Myocyte (in vitro differentiated cells): ENCODE results near the gene SASH1. TPM values are rescaled to one million over a fixed set of nuclear protein-coding genes. Genes with fewer than 3 reads are reported as not detected.
A peak's percentile ranks its signal among the peaks of the same experiment; 100 is the strongest.

Experiments
- DNase-seq: peaks from one replicate; pipeline ENCODE4 v3.0.0-alpha.2; 2012; ENCODE audit warnings: low read depth
- total RNA-seq: library from RNA; depleted of rRNA; stranded (reverse); fragments of >200 nt; gene quantifications from 2 replicates; pipeline ENCODE4 v1.2.3, GENCODE V29; 2014

SASH1 gene
- total RNA-seq, 1 donor from 2014 or later: 39.4 TPM

DNA sequence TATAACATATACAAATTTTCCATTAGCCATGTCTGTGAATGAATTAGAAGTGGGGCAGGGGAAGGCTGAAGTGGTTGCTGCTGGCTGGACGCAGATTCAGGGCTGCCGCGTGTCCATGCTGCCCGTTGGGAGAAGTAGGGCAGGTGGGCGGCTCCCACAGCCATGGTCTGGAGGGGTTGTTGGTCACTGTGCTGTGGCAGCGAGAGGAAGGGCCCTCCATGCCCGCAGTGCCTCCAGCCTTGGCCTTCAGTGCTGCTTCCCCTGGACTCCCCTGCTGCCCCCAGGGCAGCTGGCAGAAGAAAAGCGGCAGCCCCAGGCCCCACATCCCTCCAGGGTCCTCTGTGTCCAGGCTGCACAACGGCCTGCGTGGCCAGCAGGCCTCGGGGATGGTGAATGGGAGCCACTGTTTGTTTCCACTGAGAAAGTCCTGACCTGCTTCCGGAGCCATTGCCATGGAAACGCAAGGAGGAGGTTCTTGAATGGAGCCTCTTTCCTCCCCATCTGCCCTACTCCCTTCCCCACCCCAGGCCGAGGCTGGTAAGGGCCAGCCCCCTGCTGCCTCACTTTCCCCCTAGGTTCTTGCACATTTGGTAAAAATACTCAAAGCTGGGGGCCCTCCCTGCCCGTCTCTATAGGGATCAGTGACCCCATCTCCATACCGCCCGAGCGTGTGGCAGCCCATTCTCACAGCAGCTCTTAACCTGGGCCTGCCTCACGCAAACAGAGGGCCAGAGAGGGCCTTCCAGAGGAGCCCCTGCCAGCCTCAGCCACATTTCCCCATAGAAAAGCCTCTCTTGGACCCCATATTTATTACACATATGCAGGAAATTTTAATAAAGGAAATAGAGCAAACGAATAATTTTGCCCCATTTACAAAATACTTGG is 113.3 kb downstream of the SASH1 start:
- no peak for DNase-seq

DNA sequence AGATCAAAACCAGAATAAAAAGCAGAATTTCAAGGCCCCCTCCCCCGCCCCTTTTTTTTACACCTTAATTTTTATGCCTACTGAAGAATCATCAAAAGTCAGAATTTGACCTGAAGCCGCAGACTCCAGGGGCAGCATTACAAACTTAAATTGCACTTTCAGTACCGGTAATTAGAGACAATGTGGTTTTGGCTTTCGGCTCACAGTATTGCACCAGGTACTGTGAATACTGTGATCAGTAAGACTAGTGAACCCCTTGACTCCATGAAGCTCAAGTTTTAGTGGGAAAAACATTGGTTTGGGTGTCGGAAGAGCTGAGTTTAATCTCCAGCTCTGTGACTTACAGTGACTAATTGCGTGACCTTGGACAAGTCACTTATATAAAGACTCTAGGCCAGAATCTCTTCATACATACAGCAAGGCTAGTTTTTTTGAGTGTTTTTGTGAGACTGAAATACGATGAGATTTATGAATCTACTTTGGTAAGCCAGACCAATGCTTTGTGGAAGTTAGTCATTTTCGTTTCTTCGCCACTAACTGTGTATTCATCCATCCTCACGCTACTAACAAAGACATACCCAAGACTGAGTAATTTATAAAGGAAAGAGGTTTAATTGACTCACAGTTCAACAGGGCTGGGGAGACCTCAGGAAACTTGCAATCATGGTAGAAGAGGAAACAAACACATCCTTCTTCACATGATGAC is 114.7 kb downstream of the SASH1 start:
- no peak for DNase-seq

DNA sequence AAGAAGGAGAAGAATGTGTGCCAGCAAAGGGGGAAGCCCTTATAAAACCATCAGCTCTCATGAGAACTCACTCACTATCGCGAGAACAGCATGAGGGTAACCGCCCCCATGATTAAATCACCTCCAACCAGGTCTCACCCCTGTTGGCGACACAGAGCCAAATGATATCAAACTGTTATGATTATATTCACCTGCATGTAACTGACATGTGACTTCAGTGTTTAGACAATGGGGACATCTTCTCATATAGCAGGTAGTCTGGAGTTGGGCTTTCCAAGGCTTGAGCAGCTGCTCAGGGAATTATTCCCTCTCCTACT is 115.2 kb downstream of the SASH1 start:
- DNase-seq: no peak

DNA sequence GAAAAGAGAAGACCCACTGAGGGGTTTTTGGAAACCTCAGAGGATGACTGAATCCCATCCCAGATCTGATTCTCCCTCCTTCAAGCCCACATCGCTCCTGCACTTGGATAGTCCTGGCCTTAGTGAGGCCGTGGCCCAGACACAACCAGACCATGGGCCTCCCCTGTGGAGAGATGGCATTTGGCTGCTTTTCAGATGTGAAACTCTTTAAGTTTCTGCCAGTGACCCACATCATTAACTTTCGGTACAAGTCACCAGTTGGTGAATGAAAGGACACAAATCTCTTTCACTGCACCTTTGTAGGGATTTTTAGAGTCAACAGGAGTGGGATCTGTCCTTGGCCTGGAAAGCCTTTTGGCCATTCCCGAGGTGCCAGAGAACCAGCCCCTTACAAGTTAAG is 116.6 kb downstream of the SASH1 start:
- no peak for DNase-seq

DNA sequence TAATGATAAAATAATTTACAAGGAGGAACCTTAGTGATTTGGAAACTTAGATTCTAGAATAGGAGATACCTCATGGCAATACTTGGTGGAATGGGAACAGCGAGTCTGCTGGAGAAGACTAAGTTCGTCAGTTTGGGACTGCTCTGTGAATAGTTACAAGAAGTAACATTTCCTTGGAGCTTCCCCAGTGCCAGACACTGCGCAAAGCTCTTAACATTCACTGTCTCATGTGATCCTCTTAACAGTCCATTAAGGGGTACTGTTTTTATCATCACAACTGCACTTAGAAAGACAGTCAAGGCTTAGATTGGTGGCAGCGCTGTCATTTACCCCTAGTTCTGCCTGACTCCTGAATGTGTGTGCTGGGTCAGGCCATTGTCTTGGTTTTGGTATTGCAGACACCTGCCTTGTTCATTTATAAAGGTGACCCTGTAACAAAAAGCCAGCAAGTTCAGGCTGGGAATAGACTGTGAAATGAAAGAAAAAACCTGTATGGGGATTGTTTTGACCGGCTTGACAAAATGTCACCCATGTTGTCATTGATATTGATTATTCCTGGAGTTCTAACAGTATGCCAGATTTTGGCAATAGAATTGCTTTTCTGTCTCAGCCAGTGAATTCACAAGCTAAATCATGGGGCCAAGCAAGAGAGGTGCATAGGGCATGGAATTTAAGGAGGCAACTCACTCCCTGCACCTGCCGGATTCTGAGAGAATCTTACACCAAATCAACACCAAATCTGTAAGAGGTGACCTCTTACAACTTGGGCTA is 118.4 kb downstream of the SASH1 start:
- no peak for DNase-seq

DNA sequence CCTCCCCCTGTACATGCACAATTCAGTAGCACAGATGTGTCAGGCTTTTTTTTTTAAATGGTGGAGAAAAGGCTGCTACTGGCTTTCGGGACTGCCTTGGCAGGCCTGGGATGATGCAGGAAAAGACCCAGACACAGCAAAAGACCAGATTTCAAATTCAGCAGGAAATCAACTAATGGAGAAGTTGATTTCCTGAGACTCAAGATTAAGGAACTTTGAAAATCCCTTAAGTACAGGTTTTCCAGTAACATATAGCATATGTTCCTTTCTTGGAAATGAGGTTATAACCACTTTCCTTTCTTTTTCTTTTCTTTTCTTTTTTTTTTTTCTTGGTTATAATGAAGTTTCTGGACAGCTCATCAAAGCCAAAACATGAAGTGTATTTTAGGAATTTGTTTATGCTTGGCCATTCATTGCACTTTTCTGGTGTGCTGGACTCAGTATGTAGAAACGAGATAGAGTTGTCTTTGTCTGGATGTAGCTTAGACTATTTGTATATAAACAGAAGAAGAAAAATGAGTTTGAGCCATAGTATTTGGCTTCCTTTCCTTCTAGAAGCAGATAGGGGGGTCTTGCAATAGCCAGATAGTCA is 119.4 kb downstream of the SASH1 start:
- DNase-seq: no peak

DNA sequence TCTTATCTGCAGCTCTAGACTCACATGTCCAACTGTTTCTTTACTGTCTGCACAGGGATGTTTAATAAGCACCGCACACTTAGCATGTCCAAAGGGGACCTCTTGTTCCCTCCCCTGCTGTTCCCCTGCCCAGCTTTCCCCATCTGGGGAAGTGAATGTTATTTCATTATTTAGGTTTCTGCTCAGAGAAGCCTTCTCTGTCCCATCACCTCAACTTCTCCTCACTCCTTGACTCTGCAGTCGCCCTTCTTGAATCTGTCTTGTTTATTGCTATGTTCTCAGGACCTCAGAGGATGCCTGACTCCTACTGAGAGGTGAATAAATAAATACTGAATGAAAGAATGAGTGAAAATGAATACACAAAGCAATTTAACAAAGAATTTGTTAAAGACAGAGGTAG is 121.0 kb downstream of the SASH1 start:
- no peak for DNase-seq

DNA sequence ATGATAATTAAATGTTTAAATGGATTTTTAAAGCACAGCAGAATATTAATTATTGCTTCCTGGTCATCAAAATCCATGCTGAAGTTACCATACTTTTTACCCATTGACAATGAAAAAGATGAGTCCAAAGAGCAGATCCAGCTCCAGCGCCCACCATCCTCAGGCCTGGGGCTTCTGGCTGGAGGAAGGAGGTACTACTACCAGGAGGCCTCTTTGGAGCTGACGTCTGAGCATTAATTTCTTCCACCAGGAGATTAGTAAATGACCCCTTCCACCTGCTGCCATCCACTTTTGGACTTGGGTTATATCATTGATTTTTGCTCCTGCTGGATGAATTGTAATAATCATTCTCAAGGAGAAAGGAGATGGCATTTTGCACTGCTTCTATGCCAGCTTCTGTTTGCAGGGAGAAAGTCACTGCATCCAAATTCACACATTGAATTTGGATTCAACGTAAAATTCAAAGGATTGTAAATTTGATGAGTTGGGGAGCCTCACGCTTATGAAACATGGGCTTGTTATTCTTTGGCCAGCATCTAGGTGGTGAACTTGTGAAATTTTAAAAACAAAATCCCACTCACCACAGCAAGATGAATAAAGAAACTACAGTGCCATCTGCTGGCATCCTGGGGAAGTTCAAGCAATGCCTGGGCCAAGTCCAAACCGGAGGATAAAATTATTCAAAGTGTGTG is 121.8 kb downstream of the SASH1 start:
- DNase-seq: peak; percentile 84

DNA sequence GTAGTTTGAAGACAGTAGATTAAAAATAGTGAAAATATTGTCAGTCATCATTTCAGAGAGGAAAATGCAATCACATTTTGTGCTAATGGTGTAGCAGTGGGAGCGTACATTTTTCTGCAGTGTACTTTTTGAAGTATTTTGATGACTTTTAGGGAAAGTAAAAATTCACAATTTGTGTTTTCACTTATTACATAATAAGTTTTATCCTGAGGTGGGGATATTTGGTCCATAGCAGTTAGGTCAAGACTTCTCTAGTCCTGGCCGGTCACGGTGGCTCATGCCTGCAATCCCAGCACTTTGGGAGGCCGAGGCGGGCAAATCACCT is 122.3 kb downstream of the SASH1 start:
- DNase-seq: no peak

DNA sequence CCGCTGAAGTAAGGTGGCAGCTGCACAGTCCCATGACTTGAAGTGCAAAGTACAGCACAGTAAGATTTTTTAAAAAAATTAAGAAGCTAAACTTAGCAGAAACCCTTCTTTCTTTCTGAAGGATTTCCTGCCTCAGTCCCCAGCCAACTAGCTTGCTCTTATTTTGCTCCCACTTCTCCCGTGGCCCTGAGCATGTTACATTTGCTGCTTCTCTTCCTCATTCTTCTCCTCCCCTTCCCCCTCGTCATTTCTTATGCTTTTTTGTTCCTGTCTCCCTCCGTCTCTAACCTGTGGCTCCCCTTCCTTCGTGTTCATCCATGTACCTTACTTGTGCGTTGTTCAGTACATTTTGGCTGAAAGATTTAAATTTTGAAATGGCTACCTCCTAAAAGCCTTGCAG is 123.0 kb downstream of the SASH1 start:
- DNase-seq: no peak

DNA sequence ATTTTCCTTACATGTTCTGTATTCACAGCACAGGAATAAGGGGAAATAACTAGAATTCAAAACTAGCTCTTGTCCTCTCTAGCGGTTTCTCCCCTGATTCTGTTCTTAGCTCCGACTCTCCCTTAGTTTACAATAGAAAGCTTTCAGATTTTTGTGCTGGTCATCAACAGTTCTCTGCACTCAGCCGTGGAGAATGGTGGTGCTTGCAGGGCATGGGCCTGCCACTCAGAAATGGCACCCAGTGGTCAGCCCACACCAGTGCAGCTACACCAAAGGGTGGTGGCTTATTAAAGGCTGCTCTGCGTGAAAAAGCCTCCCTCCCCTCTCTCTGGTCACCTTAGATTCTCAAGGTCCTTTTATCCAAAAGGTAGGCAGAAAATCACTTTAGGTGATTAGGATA is 123.5 kb downstream of the SASH1 start:
- no peak for DNase-seq

DNA sequence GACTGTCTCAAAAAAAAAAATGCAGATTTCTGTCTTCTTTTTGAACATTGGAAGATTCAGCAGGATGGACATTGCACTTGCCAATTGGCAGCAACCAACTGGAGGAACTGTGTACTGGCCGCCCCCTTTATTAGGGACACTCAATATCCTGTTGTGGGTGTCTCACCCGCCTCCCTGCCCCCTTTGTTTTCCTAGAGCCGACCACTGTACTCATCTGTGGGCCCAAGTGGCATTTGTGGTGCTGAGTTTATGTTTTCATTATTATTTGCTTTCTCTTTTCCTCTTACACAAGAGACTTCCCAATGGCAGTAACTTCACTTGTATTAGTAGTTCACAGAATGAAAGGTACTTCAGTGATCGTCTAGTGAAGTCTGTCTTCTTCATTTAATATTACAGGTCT is 125.3 kb downstream of the SASH1 start:
- DNase-seq: no peak

DNA sequence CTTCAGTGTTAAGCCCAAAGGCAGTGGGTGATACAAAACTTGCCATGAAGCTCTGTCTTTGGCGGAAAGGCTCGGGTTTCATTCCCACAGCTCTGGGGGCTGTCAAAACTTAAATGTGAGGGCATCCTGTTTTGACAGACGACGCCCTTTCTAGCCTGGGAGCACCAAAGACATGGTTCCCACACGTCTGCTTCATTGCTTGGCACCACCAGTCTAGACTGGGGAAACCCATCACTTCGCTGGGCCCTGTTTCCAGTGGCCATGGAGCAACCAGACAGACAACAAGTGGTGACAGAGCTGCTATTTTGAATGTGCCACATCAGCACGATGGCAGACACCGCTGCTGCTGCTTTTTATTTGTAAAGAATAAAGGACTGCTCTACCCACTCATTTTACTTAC is 127.5 kb downstream of the SASH1 start:
- DNase-seq: peak; percentile 56

DNA sequence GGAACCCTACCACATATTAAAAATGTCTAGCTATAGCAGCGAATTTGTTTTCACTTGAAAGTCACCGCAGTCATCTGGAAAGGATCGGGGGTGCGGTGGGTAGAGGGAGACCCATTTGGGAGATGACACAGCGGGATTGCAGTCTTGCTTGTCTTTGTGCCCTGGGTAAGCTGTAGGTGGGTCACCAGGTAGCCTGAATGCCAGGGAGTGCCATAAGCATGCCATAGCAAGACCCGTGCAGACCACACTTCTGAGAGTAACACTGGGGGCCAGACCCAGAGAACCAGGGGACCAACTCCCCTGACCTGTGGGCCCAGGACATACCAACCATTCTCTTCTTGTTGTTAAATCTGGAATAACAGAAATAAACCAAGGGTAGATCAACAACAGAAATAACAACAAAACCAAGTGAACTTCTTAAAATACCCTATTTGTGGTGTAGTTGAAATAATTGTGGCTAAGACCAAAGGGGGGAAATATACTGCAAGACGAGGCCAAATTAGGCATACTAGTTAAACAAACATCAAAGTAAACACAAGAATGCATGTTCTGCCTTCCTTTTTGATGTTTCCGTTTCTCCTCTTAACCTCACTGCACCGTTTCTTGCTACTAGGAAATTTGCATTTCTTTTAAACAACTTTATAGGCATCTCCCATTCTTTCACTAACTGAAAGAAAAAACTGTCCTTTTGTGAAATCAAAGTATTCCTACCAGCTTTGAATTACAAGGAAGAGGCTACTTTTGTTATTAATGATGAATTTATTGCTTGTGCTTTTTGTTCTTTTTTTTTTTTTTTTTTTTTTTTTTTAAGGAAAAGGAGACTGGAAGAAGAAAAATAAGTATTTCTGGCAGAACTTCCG is 128.2 kb downstream of the SASH1 start:
- DNase-seq: peak; percentile 25

DNA sequence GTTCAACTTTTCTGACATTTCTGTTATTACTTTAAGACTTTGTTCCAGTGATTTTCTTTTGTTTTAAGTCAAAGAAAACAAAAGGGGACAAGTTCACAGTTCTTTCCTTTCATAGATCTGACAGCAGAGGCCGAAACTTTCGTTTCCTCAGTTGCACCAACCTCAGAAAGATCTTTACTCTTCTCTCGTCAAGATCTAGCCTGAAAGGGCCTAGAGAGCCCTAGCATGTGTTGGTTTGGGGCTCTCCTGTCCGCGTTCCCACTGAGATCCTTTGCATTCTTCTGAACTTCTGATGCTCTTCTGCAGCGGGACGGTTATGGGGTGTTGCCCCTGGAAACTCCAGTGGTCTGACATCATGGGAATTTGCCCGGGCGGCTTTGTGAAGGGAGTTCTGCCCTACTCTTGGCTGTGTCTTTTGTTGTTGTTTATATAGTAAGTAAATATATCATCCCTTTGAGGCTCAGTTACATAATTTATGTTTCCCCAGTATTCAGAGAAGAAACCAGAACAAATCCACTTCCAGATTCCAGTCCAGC is 129.1 kb downstream of the SASH1 start:
- DNase-seq: no peak

DNA sequence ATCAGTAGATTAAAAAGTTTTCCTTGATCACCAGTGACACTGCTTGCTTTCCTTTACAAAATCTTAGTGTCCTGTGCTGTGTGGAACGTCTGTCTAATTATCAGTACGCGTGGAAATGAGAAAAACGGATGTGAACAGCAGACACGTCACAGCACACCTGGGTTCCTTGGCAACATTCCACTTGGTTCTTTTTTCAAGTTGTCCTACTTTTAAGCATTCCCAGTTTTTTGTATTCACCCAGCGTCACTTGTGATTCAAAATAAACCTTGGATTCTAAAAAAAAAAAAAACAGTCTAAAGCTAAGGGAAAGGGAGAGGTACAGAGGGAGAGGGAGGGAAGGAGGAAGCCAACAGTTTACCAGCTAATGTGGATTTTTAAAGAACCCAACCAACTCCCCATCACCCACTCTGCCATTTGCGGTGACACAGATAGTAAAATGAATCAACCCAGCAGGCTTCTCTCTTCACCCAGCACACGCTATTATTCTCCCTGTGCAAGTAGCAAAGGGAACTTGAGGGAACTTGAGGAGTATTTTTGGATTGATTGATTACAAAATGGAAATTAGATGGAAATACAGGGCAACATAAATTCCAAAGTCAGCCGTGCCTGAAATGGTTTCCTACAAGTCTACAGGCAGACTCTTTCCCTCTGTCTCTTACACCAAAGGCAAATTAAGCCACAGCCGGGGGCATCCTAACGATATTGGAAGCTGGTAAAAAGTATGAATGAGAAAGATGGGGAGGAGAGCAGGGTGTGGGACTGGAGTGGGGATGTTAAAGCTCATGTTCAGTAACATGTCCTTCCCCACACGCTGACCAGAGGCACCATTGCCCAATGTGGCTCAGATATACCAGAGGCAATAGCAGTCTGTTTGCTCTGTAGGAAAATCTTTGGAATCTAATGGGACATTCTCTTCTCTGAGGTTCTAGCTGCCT is 129.8 kb downstream of the SASH1 start:
- DNase-seq: no peak

DNA sequence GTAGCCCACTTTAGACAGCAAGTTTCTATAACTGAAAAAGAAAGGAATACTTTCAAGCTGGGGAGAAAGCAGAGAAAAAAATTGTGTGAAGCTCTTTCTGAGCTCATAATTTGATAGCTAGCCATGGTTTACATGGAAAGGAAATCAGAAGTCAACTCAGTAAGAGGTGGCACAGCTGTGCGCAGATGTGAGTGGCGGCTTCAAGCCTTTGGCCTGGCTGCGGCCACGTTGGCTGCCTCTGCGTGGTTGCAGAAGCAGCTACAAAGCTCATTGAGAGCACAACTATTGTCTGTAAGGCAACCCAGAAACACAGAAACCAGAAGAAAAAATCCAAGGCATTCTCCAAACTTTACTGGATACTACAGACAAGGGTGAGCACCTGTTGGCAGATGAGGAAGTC is 136.9 kb downstream of the SASH1 start:
- DNase-seq: no peak

DNA sequence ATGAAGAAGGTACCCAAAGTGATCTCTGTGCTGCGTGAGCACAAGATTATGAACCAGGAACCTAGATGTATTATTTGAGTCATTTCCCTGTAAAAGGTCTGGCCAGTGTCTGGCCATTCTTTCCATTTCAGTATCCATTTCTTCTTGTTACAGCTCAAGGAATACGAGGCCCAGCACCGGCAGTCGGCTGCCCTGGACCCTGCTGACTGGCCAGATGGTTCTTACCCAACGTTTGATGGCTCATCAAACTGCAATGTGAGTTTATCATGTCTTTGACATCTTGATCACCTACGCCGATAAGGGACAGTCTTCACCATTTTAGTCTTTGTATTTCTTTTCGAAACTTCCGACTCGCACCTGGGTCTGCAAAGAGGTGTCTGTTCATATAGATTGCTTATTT is 144.8 kb downstream of the SASH1 start:
- DNase-seq: no peak
